Ishikawa (cell line): Measurements from ENCODE around the gene MN1.

Experiments used
- CEBPB ChIP-seq: IDR thresholded peaks from 2 replicates; pipeline ENCODE4 v1.6.1; 2012
- CREB1 ChIP-seq: IDR thresholded peaks from 2 replicates; pipeline ENCODE4 v1.6.1; 2012; ENCODE audit warnings: low read depth
- EGR1 ChIP-seq: IDR thresholded peaks from 2 replicates; pipeline ENCODE4 v1.6.1; 2012
- EP300 ChIP-seq: IDR thresholded peaks from 2 replicates; pipeline ENCODE4 v1.6.1; 2012; ENCODE audit warnings: borderline replicate concordance
- FOXM1 ChIP-seq: IDR thresholded peaks from 2 replicates; pipeline ENCODE4 v1.6.1; 2012; ENCODE audit warnings: low read depth, borderline replicate concordance
- NFIC ChIP-seq: IDR thresholded peaks from 2 replicates; pipeline ENCODE4 v1.6.1; 2012
- RAD21 ChIP-seq: IDR thresholded peaks from 2 replicates; pipeline ENCODE4 v1.6.1; 2012; ENCODE audit warnings: low read depth
- REST ChIP-seq: IDR thresholded peaks from 2 replicates; pipeline ENCODE4 v1.6.1; 2012; ENCODE audit warnings: low read depth, mild to moderate bottlenecking
- TAF1 ChIP-seq: IDR thresholded peaks from 2 replicates; pipeline ENCODE4 v1.6.1; 2012; ENCODE audit warnings: low read depth, mild to moderate bottlenecking
- TCF12 ChIP-seq: IDR thresholded peaks from 2 replicates; pipeline ENCODE4 v1.6.1; 2012; ENCODE audit warnings: low read depth
- TEAD4 ChIP-seq: IDR thresholded peaks from 2 replicates; pipeline ENCODE4 v1.6.1; 2012
- USF1 ChIP-seq: IDR thresholded peaks from 2 replicates; pipeline ENCODE4 v1.6.1; 2012
- YY1 ChIP-seq: IDR thresholded peaks from 2 replicates; pipeline ENCODE4 v1.6.1; 2012; ENCODE audit warnings: low read depth
- ZBTB7A ChIP-seq: IDR thresholded peaks from 2 replicates; pipeline ENCODE4 v1.6.1; 2012; ENCODE audit warnings: low read depth
- TF ChIP-seq, protein P1 (sequence below): IDR thresholded peaks from 2 replicates; pipeline ENCODE4 v1.6.1; 2012

MN1 gene

GRCh38 chr22:27846248-27846757 is 44.7 kb upstream of the MN1 start:
- no peak for TF ChIP-seq CREB1
- no peak for TF ChIP-seq YY1
- no peak for TF ChIP-seq EGR1
- no peak for TF ChIP-seq REST
- TF ChIP-seq CEBPB: no peak
- TF ChIP-seq EP300: no peak
- no peak for TF ChIP-seq USF1
- no peak for TF ChIP-seq NFIC
- no peak for TF ChIP-seq TAF1
- TF ChIP-seq TCF12: no peak
- no peak for TF ChIP-seq ZBTB7A
- TF ChIP-seq TEAD4: no peak
- TF ChIP-seq, protein P1, sequence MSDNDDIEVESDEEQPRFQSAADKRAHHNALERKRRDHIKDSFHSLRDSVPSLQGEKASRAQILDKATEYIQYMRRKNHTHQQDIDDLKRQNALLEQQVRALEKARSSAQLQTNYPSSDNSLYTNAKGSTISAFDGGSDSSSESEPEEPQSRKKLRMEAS: no peak
- no peak for TF ChIP-seq RAD21
- TF ChIP-seq FOXM1: no peak

DNA sequence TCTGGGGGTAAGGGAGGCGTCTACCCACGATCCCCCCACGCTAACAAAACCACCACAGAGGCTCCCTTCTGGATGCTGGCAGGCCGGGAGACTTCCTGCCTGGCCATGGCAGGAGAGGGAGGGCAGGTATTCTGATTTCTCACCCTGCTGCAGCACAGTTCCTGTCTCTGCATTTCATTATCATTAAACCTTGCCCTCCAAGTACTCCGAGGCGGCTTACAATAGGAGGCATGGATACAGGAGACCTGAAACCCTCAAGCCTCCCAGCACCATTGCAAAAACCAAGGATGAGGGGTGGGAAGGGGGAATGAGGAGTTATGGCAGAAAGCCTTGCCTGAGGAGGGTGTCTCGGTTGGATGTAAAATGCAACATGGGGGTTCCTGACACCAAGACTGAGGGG is 44.1 kb upstream of the MN1 start:
- TF ChIP-seq ZBTB7A (no peak), TCF12 (no peak), FOXM1 (no peak)

DNA sequence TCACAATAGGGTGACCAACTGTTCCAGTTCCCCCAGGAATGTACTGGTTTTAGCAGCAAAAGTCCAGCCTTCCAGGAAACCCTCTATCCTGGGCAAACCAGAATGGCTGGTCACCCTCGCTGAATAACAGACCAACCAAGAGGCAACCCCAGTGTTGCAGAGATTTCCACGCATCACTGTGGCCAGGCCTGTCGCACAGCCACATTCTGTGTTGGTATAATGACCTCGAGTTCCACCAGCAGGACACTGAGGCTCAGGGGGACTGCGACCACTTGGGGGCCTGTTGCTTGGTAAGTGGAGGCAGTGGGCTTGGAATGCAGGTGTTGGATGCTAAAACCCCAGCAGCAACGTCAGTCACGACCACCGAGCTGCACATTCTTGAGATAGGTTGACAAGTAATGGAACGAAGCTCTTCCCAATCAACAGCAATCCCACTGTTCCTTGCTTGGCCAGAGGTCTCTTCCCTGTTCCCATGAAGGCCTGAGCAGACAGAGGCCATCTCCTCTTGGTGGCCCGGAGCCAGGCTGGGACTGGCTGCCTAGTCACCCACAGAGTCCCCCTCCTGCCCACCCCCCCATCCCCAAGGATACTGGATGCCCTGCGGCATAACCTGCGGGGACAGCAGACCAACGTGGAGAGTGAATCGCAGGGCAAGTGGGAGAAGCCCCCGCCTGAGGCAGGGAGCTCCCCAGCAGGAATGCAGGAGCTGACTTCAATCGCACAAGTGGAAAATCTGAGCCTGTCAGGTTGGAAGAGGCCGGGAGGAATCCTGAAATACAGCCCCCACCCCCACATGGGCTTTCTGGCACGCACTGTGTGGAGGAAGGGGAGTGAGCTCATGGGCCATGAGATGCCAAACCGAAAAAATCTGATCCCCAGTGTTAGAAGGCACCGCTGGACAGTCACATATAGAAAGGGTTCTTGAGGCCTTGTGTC is 43.4 kb upstream of the MN1 start:
- TF ChIP-seq CREB1 (no peak), EP300 (no peak), TEAD4 (no peak), YY1 (no peak), RAD21 (no peak), USF1 (no peak), FOXM1 (no peak), CEBPB (no peak), TCF12 (no peak), EGR1 (no peak), TAF1 (no peak), ZBTB7A (no peak), REST (no peak), NFIC (no peak)
- TF ChIP-seq, protein P1: no peak

GRCh38 chr22:27844256-27844655 is 42.7 kb upstream of the MN1 start:
- TF ChIP-seq TCF12 (no peak), CEBPB (no peak), RAD21 (no peak), USF1 (no peak), FOXM1 (no peak), TAF1 (no peak), EP300 (no peak), CREB1 (no peak), REST (no peak), TEAD4 (no peak), NFIC (no peak)
- TF ChIP-seq, protein P1: no peak
